HS-27A (cell line): ENCODE results near the gene PRXL2A.
"Not testable (repeated sequence)": the region's sequence is repeated elsewhere in the genome, so short reads cannot be mapped to it uniquely, and the experiment has no call there.

Source experiments
- DNase-seq: peaks from one replicate; pipeline ENCODE4 v3.0.0-alpha.2; 2012; ENCODE audit warnings: low read depth, missing footprints

Gene PRXL2A

DNA sequence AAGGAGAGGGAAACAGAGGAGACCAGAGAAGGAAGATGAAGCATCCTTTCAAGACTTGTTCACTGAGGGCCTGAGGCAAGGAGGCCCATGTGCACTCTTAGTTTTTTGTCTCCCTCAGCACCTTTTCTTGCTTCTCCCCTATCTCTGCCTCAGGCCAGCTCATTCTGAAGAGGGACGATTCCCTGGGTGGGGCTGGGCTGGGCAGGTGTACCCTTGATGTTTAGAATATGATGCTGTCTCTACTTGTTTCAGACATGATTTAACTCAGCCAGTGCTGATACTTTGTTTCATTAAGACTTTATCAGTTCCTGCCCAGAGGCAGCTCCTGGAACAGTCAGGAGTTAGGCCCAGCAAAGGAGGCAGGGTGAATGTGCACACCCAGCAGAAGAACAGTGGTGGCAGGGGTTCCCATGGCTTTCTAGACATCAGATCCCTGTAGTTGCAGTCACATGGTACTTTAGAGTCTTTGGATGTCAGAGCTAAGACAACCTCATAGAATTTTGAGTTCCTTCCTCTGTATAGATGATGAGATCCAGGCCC lies 3.4 kb downstream of the PRXL2A start:
- no peak for DNase-seq

DNA sequence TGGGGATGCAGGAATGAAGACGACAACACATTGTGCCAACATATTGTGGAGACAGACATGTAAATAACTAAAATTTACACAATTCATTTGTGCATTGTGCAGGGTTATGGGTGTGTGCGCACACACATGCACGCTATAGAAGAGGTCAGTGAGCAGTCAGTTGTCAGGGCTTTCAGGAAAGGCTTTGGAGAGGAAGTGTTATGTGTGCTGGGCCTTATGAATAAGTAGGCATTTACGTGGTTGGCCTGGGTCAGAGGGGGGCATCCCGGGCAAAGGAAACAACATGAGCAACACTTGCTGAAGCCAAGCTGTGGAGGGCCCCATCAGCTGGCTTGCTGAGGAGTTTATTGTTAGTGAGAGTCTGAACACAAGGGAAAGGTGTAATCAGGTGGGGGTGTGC lies 4.1 kb downstream of the PRXL2A start:
- DNase-seq = no peak

DNA sequence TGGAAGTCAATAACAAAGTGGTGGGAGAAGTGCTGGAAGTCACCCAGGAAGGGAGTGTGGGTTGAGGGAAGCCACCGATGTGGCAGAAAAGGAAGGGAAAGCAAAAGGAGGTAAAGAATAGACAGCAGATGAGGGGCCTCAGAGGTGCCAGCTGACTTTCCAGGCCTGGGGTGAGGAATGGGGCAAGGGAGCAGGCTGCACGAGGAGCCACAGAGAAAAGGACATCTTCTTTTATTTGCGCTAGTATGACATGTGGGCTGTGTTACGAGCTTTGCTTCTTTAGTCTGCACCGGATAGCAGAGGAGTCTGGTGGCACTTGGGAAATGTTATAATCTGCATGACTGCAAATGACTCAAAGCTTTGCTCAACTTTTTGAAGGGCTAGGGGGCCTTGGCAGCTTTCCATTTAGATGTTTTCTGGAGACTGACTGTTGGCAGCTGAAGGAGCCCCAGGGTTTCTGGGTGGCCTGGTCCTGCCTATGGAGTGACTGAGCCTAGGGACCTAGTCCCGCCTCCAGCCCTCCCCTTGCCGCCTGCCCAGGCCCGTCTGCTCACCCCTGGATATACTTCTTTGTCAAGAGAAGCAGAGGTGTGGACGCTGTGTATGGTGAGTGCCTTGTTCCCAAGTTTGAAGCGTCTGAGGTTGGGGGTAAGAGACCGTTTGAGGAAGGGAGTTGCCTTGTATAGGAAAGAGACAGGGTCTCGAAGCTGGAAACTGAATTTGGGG lies 5.1 kb downstream of the PRXL2A start:
- no peak for DNase-seq

DNA sequence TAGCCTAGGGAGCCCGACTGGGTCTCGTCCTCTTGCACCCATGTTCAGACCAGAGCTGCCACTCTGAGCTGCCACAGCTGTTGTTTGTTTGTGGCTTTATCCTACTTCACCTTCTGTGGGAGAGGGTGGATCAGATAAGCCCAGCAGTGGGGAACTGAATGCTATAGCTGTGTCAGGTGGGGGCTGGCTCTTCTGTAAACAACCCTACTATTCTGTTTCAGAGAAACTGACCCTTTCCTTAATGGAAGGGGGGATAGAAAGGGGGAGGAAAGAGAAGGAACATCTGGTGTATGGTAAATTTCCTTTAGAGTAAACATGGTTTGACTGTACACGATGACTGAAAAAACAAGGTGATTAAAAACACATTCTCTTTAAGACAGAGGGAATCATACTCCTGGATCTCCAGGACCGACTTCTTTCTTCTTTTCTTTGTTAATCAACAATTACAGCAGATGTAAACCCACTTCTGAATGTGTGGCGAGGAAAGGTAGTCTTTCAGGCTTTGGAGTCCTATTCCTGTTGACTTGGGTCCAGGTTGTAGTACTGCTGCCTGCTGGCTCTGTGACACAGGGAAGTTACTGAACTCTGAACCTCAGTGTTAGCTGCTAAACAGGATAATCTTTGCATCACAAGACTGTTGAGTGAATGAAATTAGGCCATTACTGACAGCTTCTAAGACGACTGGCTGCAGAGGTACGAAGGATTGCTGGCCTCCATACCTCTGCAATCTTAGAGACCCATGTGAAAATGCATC lies 6.0 kb downstream of the PRXL2A start:
- DNase-seq = no peak

DNA sequence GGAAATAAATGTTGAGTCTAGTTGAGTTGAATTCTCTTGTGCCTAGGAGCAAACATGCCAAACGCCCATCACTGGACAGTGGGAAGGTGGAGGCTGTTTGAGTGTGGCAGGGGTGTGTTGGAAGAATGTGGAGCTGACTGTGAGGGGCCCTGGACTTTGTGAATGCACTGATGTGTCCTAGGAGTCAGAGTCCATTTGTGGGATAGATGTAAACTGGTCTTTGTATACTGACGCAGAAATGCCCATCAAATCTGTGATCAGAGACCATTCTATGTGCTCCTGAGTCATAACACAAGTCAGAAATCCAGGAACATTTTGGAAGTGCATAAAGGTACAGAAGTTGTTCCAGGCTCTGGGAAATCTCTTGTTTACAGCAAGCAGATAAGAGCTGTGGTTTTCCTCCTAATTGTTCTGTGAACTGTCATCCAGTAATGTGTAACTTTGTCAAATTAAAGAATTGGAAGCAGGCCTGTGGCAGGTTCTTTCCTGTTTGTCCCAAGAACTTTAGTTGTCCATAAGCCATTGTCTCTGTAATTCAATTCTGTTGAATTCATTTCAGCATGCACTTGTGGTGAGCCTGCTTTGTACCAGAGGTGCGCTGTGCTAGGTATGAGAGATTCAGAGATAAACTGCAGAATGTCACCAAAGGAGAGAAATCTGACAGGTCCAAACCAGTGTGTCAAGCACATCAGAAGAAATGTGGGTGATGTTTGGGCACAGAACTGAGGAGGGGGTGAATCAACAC lies 7.6 kb downstream of the PRXL2A start:
- no peak for DNase-seq

DNA sequence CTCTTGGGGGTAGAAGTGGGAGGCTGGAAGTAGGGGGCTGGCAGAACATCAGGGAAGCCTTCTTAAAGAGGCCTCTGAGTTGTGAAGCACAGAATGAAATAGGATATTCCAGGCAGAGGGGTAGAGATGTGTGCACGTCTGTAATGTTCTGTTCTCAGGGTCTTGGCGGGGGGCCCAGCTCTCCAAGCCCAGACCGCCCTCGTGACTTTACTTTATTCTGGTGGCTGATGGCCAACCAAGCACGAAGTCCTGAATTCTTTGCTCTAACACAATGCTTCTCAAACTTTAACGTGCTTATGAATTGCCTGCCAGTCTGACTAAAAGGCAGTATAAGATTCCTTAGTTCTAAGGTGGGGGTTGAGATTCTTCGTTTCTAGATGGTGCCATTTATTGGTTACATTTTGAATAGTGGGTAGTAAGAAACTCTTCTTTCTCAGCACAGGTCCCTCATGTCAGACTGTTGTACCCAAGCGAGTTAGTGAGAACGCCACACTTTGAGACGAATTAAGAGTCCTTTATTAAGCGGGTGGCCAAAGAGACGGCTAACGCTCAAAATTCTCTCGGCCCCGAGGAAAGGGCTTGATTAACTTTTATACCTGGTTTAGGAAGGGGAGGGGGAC lies 8.2 kb downstream of the PRXL2A start:
- DNase-seq = no peak

DNA sequence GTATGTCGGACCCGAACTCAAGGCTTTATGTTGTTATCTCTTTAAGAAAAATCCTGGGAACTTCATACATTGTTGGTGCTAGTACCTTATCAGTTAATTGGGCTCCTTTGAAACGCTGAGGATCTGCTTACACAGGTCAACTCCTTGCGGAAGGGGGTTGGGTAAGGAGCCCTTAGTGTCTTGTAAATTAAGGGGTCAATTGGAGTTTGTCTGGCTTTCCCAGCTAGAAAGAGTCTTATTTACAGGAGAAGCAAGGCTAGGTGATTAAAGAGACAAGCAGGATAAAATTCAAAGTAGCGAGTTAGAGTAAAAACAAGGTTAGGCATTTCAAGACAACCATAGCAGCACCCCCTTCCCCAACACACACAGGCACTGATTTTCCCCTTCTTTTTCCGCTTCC lies 8.9 kb downstream of the PRXL2A start:
- not testable (repeated sequence) for DNase-seq

DNA sequence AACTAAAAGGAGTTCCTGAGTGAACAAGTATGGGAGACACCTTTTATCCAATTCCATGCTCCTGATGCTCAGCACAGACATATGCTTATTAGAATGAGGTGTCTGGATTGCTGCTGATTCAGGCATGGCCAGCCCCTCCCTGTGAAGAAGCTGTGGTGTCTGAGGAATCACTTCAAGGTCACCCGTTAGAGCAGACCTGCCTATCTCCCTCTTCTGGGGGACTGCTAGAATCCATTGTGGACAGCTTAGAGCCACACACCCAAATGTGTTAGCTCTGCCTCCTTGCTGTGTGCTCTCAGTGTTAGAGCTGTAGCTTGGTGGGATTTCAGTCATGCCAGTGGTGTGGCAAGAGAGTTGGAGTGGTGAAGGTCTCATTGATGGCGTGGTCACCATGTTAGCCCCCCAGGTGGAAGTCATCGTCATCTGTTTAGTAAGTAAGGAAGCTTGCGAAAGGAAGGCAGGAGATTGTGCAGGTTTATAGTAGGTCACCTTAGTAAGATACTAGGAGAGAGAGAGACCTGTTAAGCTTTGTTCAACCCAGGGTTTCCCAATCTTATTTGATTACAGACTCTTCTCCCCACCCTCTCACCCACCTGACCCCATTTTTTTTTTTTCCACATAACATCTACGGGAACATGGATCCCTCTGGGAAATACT lies 12.8 kb downstream of the PRXL2A start:
- no peak for DNase-seq

DNA sequence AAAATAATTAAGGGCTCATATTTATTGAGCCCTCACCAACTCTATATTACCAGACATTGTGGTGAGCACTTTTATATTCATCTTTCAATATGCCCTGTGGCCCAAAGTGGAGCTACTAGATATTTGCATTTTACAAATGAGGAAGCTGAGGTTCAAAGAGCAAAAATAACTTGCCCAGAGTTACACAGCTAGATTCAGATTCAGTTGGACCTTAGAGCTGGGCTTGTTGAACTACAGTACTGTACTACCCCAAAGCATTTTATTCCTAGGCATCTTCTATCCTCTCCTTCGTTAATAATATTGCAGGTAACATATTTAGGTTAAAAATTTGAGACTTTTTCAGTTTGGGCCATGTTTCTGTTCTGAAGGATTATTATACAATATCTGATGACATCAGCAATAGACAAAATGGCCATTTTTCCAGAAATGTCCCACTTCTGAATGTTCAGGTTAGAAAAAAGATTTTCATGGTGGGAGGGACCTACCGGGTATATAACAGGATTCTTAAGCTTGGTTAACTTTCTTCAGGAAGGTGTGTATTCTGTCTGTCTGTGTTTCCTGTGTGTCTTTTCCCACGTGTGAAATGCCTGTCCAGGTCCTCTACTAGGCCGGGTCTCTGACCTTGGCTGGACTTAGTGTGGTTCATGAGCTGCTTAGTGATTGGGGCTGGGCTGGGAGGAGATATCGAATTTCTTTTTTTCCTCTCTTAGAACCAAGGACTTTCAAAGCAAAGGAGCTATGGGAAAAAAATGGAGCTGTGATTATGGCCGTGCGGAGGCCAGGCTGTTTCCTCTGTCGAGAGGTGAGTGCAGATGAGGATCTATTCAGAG lies 13.6 kb downstream of the PRXL2A start:
- no peak for DNase-seq

DNA sequence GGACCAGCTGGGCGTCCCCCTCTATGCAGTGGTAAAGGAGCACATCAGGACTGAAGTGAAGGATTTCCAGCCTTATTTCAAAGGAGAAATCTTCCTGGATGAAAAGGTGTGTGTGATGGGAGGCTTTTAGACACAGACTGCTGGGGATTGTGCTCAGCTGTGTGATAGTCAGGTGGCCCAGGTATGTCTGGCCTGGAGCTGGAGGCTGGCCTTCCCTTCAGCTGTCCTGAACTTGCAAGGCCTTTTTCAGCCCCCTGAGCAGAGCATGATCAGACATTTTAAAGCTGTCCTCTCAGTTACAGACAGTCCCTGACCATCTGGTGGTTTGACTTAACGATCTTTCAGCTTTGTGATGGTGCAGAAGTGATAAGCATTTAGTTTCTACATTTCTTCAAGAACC lies 17.6 kb downstream of the PRXL2A start:
- no peak for DNase-seq

DNA sequence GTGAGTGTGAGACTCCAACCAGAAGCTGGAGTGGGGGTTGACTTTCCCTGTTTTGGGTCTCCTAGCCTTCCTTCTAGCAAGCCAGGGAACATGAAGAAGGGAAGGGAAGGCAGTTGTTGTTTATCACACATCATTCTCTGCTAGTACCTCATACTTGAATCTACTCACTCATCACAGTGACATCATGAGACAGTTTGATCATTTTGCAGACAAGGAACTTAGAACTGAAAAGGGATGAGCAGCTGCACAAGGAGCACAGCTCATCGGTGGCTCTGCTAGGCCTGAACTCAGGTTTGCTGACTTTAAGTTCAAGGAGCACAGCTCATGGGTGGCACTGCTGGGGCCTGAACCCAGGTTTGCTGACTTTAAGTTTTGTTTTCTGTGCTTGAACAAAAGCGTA lies 19.2 kb downstream of the PRXL2A start:
- DNase-seq = no peak

DNA sequence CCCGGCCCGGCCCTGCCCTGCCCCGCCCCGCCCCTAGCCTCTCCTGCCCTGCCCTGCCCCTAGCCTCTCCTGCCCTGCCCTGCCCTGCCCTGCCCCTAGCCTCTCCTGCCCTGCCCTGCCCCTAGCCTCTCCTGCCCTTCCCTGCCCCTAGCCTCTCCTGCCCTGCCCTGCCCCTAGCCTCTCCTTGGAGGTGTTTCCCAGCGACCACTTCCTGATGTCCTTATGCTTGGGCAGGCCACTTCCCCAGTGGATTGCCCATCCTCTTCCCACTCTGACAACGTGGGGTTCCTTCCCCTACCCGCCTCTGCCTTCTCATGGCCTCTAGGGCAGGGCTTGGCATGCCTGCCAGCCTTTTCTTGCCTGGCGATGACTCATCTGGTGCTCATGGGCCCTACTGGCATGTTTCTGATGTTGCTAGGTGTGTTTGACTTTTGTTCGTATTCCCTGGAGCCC lies 21.2 kb downstream of the PRXL2A start:
- no peak for DNase-seq

DNA sequence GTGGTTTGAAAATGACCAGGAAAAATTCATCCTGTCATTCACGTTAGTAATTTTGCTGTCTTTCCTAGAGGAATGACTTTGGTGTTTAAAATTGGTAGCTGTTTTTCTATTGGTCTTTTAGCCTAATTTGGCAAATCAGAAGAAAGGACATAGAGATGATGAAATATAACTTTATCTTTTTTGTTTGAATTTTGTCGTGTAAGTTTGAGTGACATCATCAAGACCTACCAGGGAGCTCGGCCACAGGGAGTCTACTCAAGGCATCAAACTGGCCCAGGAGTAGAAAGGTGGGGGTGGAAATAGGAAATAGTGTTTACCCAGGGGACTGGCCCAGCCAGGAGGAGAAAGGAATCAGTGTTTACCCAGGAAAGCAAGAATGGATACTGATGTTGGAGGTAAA lies 24.8 kb downstream of the PRXL2A start:
- DNase-seq = no peak

DNA sequence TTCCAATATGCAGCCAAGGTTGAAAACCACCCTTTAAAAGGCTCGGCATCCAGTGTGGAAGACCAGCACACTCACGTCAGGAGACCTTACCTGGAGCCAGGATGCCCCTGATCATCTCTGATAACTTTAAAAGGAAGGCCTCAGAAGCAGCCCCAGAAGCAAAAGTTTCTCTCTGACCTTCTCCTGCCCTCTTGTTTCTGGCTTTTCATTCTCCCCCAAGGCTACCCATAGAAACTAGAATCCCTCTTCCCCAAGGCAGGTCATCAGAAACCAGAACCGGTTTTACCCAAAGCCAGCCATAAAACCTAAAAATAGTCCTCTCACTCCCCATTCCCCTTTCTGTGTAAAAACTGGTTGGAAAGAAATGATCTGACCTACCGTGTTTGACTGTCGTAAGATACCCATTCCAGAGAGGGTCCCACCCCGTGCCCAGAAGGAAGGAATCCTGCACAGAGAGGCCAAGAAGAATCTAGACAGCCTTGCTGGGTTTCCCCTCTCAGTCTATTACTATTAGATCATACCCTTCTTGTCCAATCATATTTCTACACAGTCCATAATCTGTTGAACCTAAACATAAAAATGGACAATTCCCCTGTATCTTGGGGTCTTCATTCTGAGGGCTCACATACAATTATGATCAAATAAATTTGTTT lies 28.2 kb downstream of the PRXL2A start:
- DNase-seq = no peak

DNA sequence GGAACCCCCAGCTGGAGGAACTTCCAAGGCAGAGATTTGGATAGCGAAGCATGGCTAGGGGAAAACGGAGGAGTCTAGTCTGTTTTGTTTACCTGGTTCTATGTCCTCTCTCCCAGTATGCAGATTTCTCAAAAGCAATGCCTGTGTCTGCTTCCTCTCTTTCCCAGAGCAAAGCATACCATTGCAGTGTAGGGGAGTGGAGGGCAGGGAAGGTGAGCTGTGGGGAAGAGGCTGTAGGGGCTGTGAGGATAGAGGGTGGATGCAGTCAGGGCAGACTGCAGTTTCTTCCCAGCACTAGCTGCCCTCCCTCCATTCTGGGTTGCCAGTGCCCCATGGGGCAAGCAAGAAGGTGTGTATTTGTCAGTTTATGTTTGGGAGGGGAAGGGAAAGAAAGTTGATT lies 28.9 kb downstream of the PRXL2A start:
- DNase-seq = no peak

DNA sequence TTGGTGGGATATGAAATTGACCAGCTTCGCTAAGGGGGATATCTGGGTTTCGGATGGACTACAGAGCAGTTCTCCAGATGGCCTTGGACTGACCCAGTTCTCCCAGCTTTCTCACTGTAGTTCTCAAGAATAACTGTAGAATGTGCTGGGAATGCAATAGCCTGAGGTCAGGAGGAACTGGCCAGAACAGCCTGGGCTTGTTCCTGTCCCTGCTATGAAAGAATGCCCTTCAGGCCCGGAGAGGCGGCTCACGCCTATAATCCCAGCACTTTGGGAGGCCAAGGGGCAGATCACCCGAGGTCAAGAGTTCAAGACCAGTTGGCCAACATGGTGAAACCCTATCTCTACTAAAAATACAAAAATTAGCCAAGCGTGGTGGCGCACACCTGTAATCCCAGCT lies 33.5 kb downstream of the PRXL2A start:
- no peak for DNase-seq

DNA sequence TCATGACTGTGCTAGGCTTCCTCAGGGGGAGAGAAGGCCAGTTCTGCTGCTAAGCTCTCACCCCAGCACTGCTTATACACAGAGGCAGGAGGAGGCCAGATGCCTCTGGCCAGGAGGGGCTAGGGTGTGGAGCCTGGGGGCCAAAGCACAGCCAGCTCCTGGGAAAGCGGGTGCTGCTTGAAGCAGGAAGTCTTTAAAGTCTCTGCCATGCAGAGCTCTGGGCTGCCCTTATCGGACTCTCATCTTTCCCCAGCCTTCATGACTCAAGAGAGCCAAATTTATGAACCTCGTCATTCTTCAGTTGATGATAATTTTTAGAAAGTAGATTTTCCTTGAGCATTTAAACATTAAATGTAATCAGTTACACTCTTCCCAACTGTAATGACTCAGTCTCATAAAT lies 34.5 kb downstream of the PRXL2A start:
- DNase-seq = no peak

DNA sequence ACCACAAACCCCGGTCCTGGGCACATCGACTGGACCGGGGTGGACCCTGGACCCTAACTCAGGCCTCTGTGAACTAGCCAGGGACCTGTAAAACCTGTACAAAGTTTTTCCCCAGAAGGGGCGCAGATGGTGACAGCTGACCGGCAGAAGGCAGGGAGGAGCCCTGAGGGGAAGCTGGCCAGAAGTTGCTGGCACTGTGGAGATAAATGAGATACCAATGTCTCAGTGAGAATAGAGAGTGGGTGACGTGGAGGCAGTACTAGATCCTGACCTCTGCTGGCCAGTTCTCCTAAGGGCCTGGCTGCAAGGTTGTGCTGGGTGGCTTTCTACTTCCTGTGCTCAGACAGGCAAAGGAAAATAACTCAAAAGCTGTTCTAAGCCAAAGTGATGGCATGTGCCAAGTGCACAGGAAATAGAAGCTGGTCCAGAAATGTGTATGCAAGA lies 35.2 kb downstream of the PRXL2A start:
- DNase-seq = no peak

DNA sequence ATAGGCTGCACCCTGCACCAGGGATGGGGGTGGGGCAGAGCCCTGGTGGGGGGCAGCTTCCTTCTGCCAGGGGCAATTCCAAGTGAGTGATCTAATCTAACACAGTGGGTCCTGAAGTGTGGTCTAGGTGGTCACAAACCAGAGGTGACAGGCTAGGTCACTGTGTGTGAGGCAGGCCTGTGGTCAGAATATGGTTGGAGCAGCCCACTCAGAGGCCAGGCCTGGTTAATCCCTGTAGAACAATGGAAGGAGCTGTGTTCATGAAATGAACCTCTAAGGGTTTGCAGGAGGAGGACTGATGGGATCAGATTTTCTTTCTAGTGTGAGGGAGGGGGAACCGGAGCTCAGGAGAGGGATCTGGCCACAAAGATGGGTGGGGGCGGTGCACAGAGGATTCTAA lies 35.8 kb downstream of the PRXL2A start:
- DNase-seq = no peak

DNA sequence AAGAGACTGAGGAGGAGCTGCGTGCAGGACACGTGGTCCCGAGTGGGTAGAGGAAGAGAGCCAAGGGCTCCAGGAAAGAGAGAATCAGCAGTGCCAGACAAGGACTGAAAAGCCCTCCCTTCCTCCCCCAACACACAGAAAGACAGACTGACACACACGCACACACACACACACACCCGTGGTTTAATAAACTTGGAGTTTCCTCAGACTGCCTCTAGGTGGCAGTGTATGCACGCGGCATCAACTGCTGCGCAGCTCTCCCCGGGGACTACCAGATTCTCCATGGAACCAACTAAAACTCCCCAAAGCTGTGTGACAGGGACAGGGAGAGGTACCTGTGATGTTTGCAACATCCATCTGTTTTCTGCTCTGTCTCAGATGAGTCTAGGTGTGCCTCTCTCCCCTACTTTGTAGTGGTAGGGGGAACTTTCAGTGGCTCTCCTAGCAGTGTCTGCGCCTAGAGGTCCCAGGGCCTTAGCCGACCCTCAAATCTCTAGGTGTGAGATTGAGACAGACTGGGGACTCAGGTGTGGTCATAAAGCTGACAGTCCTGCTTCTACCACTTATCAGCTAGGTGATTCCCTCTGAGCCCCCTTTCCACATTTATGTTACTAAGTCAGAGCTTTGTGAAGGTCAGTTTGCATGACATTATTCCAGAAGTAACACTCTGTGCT lies 36.4 kb downstream of the PRXL2A start:
- DNase-seq = peak; percentile 15
